ENCODE data around the gene PRAME.
"Not testable (repeated sequence)": the region's sequence is repeated elsewhere in the genome, so short reads cannot be mapped to it uniquely, and the experiment has no call there.

PRAME gene

DNA sequence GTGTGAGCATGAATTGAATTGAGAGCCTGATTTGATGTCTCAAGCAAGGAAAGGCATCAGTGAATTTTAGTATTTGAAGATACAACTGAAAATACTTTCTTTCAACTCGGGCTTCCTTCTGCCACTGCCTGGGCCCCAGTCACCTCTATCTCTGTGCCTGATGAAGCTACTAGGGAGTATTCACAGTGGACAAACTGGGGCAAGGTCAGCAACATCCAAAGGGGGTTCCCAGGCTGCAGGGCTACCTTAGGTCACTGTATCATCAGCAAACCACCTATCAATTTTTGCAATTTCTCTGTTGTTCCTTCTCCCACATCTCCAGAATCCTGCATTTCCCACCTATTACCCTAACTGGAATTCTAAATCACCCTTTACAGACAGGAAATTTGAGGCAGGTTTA lies 10.2 kb downstream of the PRAME start:
- DNase-seq = no peak

DNA sequence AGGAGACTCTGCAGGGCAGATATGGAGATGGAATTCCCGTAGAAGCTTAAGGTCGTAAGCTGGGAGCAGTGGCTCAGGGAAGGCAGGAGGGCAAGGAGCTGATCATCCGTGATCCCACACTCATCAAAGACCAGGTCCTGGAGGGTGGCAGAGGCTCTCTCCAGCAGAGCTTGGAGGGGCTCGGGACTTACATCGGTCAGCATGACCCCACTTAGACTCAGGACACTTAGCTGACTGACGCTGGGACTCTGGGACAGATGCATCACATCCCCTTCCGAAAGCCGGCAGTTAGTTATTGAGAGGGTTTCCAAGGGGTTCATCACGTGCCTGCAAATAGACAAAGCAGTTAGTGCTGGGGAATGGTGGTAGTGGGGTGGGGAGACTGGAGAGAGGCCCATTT lies 10.7 kb downstream of the PRAME start:
- DNase-seq = no peak

DNA sequence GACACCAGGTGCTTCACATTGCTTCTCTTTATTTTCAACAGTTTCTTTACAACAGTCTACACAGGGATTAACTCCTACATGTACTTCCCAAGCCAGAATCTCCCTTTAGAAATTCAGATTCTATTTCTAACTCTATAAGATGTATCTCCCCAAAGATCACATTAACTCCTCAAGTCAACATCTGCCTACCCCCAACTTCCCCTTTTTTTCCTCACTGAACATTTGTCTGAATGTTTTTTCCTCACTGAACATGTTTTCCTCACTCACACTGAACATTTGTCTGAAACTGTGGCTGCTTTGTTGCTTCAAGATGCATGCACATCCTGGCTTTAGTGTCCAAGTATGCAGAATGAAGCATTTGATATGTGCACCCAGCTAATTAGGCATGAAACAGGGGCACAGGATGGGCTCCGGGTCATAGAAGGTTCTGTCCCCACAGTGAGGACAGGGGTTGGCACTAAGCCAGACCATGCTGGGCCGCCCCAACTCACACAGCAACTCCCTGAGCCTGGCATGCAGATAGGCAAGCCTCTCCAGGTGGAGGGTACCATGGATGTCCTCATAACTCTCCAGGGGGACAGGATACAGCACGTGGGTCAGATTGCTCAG lies 11.3 kb downstream of the PRAME start:
- no peak for DNase-seq

DNA sequence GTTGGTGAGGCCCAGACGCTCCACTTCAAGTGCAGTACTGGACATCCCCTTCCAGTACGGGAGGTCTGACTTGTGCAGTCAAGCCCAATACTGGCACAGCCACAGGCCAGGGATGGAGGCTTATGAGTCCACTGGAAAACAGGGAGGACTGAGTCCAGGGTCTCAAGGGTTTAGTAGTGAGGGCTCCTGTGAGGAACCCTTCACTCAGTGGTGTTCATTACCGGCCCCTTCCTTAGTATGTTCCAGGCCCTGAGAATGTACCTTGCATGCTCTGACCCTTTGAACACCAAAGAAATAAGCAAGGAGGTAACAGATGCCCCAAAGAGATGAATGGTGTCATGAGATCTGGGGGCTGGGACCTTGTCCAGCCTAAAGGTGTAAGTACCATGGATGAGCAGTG lies 11.8 kb downstream of the PRAME start:
- DNase-seq = no peak

DNA sequence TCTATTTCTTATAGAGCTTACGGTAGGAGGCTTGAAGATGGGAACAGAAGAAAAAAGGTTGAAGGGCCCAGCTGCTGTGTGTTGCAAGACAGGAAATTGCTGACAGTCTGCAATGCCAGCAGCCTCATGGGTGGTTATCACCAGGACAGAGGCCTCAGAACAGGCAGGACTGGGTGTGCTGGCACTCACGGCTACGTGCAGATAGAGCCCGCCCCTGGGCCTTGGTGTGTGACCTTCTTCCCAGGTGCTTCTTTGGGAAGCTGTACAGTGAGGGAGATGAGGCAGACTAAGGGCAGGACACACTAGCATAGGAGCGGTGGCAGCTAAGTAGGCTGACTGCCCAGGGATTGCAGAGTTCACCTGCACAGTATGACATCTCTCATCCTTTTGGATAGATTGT lies 12.6 kb downstream of the PRAME start:
- no peak for DNase-seq

DNA sequence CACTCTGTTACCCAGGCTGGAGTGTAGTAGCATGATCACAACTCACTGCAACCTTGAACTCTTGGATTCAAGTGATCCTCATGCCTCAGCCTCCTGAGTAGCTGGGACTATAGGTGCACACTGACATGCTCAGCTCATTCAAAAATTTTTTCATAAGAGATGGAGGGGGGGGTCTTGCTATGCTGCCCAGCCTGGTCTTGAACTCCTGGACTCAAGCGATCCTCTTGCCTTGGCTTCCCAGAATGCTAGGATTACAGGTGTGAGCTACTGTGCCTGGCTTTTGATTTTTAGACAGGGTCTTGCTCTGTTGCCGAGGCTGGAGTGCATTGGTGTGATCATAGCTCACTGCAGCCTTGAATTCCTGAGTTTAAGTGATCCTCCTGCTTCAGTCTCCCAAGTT lies 14.0 kb downstream of the PRAME start:
- DNase-seq = no peak

DNA sequence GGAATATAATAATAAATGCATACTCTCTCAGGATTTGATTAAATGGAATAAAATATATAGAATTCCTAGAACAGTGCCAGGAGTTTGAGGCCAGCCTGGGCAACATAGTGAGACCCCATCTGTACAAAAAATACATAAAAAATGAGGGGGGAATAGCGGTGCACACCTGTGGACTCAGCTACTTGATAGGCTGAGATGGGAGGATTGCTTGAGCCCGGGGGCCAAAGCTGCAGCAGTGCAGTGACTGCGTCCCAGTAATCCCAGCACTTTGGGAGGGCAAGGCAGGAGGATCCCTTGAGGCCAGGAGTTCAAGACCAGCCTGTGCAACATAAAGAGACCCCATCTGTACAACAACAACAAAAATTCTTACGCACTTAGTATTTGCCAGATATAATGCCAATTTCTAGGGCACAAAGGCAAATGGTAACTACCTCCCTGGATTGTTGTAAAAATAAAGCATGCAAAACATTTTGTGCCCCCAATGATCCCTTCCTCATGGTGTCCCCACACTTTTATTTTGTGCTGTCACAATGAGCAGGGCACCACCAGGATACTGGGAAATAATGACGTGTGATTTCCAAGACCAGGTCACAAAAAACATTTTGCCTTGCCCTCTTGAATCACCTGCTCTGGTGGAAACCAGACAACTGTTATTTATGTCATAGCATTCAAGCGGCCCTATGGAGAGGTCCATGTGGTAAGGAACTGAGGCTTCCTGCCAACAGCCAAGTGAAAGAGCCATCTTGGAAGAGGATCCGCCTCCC lies 20.7 kb downstream of the PRAME start:
- no peak for DNase-seq

DNA sequence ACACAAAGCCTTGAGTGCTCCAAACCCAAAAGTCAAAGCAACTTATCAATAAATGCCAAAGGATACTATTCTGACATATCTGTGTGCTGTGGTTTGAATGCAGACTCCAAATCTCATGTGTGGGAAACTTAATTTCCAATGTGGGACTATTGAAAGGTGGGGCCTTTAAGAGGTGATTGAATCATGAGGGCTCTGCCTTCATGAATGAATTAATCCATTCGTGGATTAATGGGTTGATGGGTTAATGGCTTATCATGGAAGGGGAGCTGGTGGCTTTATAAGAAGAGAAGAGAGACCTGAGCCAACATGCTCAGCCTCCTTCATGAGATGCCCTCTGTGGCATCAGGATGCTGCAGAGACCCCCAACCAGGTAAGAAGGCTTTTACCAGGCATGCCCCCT lies 22.1 kb downstream of the PRAME start:
- no peak for DNase-seq

DNA sequence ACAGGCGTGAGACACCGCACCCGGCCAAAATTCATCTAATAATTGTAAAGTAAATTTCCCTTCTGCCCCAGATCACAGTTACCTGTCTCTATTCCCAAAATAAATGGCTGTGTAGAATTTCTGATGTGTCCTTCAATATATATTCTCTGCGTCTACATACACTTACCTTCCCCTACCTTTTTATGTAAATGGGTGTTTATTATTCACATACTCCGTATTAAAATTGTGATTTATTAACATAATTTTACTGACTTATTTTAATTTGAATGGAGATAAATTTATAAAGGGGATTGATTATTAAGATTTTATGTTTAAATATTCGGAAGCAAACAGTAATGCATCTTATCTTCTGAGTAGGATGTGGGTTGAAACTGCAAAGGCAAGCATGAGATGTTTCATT lies 22.6 kb downstream of the PRAME start:
- no peak for DNase-seq

DNA sequence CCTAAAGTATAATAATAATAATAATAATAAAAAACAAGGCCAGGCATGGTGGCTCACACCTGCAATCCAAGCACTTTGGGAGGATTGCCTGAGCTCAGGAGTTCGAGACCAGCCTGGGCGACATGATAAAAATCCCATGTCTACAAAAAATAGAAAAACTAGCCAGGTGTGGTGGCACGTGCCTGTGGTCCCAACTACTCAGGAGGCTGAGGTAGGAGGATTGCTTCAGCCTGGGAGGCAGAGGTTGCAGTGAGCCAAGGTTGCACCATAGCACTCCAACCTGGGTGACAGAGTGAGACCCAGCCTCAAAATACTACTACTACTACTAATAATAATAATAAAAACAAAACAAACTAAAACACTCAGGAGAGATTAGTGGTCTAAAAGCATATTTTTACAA lies 23.4 kb downstream of the PRAME start:
- no peak for DNase-seq

DNA sequence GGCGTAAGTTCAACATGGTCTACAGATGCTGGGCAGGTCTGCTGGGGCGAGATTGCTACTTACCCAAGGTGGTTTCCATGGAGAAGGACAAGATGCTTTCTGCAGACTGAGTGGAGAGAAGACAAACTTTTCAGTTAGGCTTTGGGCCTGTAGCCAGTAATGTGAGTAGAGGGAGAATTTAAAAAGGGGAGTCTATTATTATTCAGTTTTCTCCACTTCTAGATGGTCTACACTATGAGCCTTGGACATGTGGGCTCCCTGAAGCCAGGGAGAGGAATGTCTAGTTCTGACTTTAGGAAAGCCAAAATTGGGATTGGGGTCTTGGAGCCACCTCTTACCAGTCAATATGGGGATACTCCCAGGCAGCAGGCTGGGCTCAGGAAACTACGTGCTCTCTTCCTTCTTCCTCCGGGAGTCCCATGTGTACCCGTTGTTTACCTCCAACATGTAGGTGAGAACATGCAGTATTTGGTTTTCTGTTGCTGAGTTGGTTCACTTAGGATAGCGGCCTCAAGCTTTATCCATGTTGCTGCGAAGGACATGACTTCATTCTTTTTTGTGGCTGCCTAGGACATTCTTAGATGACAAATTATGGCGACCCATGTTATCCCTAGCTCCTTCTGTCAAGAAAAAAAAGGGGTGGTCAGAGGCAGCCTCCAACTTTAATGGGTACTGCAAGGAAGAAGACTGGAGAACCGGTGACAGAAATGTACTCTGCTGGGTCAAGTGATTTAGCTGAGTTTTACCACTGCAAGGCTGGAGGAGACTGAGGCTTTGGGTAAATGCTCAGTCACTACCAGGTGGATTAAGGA lies 24.3 kb downstream of the PRAME start:
- no peak for DNase-seq

DNA sequence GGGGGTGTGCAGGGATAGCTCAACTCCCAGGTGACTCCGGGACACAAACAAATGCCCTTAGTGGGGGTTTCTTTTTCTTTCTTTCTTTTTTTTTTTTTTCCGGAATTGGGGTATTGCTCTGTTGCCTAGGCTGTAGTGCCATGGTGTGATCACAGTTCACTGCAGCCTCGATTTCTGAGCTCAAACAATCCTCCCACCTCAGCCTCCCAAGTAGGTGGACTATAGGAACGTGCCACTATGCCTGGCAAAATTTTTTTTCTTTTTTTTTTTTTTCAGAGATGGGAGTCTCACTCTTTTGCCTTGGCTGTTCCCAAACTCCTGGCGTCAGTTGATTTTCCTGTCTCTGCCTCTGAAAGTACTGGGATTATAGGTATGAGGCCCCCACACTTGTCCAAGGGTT lies 25.2 kb downstream of the PRAME start:
- DNase-seq = no peak

DNA sequence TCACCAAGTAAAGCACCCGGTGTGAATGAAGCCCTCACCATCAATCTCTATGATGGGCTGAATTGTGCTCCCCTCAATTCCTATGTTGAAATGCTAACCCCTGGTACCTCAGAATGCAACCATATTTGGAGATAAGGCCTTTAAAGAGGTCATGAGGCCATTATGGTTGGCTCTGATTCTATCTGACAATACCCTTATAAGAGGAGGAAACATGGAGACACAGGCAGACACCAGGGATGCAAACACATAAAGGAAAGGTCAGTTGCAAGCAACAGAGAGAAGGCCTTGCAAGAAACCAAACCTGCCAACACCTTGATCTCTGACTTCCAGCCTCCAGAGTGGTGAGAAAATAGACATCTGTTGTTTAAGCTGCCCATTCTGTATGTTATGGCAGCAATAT lies 25.6 kb downstream of the PRAME start:
- no peak for DNase-seq

DNA sequence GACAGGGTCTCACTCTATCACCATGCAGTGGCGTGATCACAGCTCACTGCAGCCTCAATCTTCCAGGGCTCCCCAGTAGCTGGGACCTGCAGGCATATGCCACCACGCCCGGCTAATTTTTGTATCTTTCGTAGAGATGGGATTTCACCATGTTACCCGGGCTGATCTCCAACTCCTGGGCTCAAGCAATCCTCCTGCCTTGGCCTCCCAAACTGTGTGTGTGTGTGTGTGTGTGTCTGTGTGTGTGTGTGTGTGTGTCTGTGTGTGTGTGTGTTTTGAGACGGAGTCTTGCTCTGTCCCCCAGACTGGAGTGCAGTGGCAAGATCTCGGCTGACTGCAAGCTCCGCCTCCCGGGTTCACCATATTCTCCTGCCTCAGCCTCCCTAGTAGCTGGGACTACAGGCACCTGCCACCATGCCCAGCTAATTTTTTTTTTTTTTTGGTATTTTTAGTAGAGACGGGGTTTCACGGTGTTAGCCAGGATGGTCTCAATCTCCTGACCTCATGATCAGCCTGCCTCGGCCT lies 26.5 kb downstream of the PRAME start:
- not testable (repeated sequence) for DNase-seq

DNA sequence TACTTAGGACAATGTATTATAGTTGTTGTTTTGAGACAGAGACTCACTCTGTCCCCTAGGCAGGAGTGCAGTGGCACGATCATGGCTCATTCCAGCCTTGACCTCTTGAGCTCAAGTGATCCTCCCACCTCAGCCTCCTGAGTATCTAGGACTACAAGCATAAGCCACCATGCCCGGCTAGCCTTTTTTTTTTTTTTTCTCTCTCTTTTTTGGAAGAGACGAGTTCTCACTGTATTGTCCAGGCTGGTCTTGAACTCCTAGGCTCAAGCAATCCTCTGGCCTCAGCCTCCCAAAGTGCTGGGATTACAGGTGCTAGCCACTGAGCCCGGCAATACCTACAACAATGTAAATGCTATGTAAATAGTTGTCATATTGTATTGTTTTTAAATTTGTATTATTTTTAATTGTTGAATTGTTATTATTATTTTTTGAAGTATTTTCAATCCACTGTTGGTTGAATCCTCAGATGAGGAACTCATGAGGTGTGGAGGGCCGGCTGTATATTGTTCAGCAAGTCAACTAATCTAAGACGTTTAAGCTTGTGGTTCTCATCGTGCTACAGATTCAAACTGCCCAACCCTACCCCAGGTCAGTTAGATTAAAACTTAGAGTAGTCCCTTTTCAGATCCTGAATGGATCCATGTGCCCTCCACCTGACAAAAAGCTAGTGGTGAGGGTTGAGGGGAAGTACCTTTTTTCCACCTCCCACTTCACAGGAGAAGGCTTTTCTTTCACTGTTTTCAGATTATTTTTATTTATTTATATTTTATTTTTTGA lies 27.1 kb downstream of the PRAME start:
- no peak for DNase-seq

DNA sequence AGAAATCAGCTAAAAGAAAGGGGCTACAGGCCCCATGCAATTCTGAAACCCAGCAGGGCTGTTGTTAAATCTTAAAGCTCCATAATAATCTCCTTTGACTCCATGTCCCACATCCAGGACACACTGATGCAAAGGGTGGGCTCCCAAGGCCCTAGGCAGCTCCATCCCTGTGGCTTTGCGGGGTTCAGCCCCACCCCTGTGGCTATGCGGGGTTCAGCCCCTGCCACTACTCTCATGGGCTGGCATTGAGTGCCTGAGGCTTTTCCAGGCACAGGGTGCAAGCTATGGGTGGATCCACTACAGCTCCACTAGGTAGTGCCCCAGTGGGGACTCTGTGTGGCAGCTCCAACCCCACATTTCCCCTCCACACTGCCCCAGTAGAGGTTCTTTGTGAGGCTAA lies 30.3 kb downstream of the PRAME start:
- DNase-seq = no peak

DNA sequence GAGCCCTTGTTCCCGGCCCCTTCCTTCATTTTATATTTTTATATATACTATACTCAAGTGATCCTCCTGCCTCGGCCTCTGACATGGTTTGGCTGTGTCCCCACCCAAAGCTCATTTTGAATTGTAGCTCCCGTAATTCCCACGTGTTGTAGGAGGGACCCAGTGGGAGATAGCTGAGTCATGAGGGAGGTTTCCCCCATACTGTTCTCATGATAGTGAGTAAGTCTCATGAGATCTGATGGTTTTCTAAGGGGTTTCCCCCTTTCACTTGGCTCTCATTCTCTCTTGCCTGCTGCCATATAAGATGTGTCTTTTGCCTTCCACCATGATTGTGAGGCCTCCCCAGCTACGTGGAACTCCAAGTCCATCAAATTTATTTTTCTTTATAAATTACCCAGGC lies 31.8 kb downstream of the PRAME start:
- no peak for DNase-seq

DNA sequence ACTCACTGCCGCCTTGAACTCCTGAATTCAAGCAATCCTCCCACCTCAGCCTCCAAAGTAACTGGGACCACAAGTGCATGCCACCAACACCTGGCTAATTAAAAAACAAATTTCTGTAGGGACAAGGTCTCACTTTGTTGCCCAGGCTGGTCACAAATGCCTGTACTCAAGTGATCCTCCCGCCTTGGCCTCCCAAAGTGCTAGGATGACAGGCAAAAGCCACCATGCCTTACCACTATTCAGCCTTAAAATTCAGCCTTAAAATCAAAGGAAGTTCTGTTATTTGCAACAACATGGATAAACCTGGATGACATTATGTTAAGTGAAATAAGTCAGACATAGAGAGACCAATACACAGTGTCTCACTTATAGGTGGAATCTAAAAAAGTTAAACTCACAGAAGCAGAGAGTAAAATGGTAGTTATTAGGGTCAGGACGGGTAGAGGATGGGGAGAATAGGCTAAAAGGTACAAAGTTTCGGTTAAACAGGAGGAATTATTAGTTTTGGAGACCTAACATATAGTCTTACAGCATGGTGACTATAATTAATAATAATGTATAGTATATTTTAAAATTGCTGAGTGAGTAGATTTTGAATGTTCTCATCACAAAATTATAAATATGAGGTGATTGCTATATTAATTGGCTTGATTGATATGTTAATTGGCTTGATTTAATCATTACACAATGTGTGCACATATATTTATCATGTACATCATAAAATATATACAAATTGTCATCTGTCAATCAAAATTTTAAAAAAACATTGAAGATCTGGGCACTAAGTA lies 32.7 kb downstream of the PRAME start:
- no peak for DNase-seq

DNA sequence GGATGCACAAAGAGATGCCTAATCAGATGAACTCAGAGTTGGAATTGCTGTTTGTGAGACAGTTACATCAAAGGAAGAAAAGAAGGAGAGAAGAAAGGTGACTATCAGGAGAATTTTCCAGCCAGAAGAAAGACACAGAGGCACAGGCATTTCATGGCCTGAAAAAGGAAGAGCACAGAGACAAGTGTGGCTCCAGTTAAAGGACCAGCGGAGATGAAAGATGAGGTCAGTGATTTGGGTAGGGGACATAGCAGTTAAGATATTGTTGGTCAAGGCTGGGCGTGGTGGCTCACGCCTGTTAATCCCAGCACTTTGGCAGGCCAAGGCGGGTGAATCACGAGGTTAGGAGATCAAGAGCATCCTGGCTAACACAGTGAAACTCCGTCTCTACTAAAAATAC lies 35.6 kb downstream of the PRAME start:
- no peak for DNase-seq

DNA sequence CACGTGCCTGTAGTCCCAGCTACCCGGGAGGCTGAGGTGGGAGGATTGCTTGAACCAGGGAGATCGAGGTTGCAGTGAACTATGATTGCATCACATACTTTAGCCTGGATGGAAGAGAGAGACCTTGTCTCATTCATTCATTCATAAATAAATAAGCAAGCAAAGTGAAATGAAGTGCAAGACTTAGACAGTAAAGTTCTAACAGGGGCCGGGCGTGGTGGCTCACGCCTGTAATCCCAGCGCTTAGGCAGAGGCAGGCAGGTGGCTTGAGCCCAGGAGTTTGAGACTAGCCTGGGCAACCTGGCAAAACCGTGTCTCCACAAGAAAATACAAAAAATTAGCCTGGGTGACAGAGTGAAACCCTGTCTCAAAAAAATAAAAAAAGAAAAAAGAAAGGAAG lies 37.4 kb downstream of the PRAME start:
- no peak for DNase-seq

DNA sequence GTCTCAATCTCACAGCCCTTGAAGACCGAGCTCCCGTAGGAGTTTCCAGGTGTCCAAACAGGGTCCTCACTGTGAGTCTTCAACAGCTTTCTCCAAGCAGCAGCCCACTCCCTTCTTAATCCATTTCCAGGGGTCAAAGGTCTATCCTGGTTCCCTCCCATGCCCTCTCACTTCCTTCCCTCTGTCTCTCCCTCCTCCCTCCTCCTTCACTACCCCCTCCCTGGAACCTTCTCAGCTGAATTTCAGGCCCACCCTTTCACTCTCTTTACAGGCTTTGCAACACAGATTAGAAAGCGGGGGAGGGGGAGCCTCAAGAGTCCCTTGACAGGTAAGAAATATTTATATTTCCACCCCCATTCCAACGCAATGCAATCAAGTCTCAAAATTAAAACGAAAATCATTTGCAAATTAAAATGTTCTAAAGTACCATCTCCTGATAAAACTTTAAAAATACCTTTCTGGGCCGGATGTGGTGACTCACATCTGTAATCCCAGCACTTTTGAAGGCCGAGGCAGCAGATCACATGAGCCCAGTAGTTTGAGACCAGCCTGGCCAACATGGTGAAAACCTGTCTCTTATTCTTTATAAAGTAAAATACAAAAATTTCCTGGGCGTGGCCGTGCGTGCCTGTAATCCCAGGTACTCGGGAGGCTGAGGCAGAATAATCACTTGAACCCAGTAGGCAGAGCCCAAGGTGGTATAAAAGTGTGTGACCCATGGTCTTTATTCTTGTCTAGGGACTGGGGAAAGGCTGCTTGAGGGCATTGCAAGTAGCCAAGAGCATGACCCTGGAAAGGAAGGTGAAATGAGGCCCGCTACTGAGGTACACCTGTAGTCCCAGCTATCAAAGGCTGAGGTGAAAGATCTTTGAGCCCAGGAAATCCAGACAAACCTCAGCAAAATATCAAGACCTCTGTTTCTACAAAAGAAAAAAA lies 38.1 kb downstream of the PRAME start:
- DNase-seq = no peak
